HK-2 (cell line): ENCODE results near the gene B3GAT1.

Experiments
- DNase-seq: peaks from one replicate; pipeline ENCODE4 v3.0.0-alpha.2; 2018; ENCODE audit not compliant: unreplicated experiment

The B3GAT1 gene

GRCh38 chr11:134409552-134410429 lies 2.3 kb downstream of the B3GAT1 start:
- DNase-seq, result no peak

DNA sequence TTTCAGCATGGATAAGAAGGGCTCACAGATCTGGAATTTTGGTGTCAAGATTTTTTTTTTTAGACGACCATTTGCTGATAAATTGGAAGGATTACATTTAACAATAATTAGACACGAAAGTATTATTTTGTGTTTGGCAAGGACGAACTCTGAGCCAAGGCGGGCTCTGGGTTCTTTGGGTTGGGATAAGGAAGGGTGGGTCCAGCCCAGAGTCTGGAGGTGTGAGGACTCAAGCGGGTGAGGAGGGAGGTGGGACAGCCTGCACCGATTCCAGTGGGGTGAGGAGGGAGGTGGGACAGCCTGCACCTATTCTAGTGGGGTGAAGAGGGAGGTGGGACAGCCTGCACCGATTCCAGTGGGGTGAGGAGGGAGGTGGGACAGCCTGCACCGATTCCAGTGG lies 4.1 kb downstream of the B3GAT1 start:
- no peak for DNase-seq

DNA sequence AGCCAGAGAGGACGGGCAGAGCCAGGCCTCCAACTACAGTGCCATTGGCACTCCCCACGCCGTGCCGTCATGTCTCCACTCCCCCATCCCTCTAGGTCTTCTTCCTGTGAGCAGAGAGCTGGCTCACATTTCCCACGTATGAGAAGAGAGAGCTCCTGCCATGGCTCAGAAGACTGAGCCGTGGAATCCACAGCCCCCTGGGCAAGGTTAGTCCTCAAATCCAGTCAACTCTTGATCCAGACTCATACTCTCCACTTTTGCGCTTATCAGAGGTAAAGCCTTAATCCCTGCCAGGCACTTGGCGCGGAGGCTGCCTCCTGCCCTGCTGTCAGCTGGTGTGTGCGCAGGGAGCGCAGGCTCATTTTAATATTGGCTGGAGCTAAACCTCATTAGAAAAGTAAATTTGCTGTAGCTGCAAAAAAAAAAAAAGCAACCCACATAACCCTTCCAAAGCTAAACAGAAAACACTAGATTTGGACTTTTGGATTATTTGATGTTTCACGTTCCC lies 4.7 kb downstream of the B3GAT1 start:
- no peak for DNase-seq

GRCh38 chr11:134406264-134407185 lies 5.5 kb downstream of the B3GAT1 start:
- no peak for DNase-seq

GRCh38 chr11:134405841-134406240 lies 6.2 kb downstream of the B3GAT1 start:
- no peak for DNase-seq

- DNase-seq, result no peak
Observed at GRCh38 chr11:134405436-134405835, 6.6 kb downstream of the B3GAT1 start.

GRCh38 chr11:134404575-134405341 lies 7.3 kb downstream of the B3GAT1 start:
- DNase-seq, result no peak

DNA sequence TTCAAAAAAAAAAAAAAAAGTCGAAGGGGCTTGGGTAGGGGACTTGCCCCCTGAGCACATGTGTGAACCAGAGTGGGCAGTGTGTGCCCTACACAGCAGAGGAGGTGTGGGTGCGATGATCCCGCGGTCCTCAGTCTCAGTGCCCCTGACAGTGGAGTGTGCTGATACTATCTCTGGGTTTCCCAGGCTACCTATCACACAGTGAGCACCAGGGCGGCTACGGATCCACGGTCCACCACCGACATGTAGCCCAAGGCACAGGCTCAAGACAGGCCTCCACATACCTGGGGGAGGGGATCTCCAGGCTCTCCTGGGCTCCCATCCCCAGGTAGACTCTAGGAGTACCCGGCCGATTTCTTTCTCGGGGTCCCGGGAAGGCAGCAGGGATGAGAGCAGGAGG lies 9.1 kb downstream of the B3GAT1 start:
- no peak for DNase-seq

- DNase-seq, result no peak
Observed at GRCh38 chr11:134401825-134402809, 9.9 kb downstream of the B3GAT1 start.

DNA sequence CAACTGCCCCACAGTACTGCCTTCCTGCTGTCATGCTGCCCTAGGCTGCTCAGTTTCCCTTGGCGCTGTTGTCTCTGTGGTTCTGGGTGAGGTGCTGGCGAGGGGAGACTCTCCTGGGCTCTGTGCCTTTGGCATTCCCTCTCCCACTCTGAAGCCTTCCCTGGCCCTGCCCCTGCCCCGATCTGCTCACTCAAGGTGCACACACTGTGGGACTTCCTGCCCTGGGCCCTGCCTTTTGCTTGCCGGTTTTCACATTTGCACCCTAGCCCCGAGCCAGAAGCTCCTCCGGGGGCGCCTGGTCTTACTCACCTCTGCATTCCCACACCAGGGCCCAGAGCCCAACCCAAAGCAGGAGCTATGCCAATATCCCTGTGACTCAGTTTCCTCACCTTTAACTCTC lies 12.0 kb downstream of the B3GAT1 start:
- DNase-seq, result no peak

DNA sequence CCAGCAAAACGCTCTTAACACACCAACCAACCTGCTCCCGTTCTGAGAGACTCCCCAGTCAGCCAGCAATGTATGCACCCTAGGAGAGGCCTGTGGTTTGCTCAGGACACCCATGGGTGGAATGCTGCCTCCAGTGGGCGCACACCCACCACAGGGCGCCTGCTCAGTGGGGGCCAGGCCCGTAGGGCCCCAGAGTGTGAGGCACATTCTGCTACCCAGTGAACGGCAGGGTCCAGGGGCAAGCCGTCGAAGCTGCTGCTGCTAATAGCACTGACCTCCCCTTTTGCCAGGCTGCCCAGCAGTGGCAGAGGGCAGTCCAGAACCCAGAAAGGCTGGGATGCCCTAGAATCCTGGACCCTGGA lies 12.8 kb downstream of the B3GAT1 start:
- no peak for DNase-seq

- DNase-seq, result no peak
Observed at GRCh38 chr11:134398644-134399292, 13.3 kb downstream of the B3GAT1 start.

DNA sequence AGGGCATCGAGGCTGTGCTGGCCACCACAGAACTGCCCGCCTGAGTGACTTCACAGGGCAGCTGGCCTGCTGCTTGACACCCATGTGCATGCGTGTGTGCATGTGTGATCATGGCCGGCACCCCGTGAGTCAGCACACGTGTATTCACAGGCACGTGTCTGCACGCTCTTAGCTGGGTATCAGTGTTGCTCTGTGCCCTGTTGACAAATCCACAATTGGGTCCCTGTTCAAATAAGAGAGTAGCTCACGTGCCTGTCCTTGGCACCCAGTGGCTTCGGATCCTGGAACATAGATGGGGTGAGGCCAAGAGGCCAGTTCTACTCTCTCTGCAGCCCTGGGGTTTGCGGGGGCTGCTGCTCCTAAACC lies 14.0 kb downstream of the B3GAT1 start:
- no peak for DNase-seq

DNA sequence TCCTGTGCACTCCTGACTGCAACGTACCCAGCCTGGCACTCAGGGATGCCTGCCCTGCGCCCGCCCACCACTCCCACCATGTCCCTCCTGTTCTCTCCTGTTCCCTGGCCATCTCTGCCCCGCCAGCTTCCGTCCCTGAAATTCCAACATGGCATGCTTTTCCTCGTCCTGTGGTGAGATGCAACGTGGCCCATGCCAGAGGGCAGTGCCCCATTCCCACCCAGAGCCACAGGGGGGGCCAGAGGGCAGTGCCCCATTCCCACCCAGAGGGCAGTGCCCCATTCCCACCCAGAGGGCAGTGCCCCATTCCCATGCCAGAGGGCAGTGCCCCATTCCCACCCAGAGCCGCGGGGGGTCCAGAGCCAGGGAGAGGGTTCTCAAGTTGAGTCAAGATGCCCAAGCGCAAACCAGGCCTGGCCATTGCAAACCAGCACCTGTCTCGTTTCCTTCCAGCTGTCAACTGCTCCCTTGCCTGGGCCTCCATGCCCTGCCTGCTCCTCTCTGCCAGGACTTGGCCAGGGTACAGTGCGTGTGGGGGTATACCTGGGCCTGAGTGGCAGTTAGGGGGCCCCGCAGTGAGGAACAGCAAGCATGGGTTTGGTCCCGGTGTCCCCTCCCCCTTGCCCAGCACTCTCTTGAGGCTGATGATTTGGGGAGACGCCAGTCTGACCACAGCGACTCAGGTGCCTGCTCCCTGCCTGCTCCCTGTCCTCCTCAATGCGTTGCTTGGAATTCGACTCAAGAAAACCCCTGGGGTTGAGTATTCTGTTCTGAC lies 14.6 kb downstream of the B3GAT1 start:
- no peak for DNase-seq

DNA sequence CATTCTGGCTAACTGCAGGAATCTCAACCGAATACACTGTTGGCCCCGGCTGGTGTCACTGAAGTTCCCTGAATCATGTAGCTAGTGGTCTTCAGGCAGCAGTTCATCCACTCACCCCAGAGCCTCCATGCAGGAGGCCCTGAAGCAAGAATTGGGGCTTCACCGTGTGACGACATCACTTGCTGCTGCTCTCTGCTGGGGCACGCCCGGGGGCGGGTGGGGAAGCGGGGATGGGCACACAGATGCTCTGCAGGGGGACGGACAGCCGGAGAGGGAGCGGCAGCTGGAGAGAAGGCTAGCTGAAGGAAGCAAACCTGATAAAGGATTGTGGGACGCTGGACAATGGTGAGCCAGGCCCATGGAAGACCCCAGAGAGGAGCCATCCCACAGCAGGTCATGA lies 17.0 kb downstream of the B3GAT1 start:
- no peak for DNase-seq

DNA sequence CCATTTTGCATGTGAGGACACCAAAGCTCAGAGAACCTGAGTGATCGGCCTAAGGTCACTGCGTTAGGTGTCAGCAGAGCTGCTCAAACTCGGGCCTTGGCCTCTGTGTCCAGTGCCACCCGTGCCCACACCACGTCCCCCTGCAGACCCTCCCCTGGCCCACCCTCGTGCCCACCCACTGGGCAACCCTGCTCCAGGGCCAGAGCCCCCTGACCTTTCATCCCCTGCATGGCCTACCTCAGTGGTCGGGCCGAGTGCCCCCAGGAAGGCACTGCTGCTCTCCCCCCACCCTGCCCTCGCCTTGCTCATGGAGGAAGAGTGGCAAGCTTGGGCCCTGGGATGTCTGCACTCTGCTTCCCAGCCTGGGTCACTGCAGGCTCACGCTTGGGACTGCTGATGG lies 17.7 kb downstream of the B3GAT1 start:
- no peak for DNase-seq

- no peak for DNase-seq
Observed at GRCh38 chr11:134393638-134394037, 18.4 kb downstream of the B3GAT1 start.

DNA sequence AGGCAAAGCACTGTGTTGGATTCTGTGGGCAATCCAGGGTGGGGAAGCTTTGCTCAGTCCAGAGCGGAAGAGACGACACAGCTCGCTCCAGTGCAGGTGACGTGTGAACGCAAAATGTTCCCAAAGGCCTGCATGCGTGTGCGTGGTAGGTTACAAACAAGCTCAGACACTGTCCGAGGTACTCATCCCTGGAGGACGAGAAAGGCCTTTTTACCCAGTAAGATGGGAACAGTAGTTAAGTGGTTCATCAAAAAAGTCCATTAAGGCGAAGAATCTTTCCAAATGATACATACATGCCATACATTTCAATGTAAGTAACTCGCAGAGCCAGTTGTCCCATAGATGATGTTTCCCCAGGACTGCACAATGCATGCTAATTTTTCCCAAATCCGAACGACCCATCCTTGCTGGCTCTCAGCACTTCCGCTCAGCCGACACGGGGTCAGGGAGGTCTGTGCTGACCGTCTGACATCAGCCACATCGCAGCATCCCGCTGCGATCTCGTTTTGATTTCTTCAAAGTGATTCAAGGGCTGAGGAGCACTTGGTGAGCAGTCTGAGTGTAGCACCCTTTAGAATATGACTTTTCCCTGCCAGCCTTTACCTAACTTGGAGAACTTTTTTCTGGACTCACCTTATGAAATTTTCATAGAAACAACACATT lies 19.0 kb downstream of the B3GAT1 start:
- no peak for DNase-seq

DNA sequence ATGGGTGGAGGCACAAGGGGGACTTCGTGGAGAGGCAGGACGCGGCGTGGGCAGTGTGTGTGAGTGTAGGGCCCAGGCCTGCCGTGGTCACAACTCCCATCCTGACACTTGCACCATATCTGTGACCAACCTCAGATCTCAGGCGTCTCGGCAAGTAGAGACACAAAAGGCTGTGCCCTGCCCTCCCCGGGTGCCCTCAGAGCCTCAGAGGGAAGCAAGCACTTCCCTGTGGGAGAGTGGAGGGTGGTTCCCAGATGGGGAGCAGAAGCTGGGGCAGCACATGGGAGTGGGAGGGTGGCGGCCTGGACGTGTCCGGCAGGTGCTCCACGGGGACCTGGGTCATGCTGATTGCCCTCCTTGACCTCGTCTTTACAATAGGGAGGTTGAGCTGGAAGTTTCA lies 20.4 kb downstream of the B3GAT1 start:
- DNase-seq, result no peak
